ENCODE results near the gene FAM219B. TPM values are rescaled to one million over a fixed set of nuclear protein-coding genes. Genes with fewer than 3 reads are reported as not detected.

The FAM219B gene
- total RNA-seq, result 21.5 and 29.6 TPM in 2 replicates

GRCh38 chr15:74906450-74907162 lies at the start of gene FAM219B:
Gene FAM219B, minus strand, starts transcription at chr15:74906851. Its CDS starts 51 bp downstream, at chr15:74906800.

GRCh38 chr15:74937590-74938371 lies 31.1 kb upstream of the FAM219B start, which contains the start of gene COX5A:
Gene COX5A, minus strand, starts transcription at chr15:74938073. Its CDS starts 59 bp downstream, at chr15:74938014.

GRCh38 chr15:74889883-74890664 lies 16.6 kb downstream of the FAM219B start, which contains the start of gene MPI:
Gene MPI, plus strand, starts transcription at chr15:74890042. Its CDS starts 32 bp downstream, at chr15:74890074.

GRCh38 chr15:74873036-74873755 lies 33.5 kb downstream of the FAM219B start, which contains the start of gene SCAMP2:
Gene SCAMP2, minus strand, starts transcription at chr15:74873365. Its CDS starts 110 bp downstream, at chr15:74873255.

Other genes starting within 250 kb of the FAM219B start
- 10.0 and 12.6 TPM in 2 replicates for gene EDC3, start 210.8 kb downstream of the FAM219B start, total RNA-seq
- 1.0 and 1.9 TPM in 2 replicates for gene CYP1A1, start 181.3 kb downstream of the FAM219B start, total RNA-seq
- not detected in 2 replicates for gene CYP1A2, start 158.0 kb downstream of the FAM219B start, total RNA-seq
- gene CSK, start 124.8 kb downstream of the FAM219B start, total RNA-seq, result 29.5 and 31.6 TPM in 2 replicates
- gene LMAN1L, start 94.0 kb downstream of the FAM219B start, total RNA-seq, result not detected in 2 replicates
- gene CPLX3, start 80.2 kb downstream of the FAM219B start, total RNA-seq, result not detected in 2 replicates
- 17.4 and 18.7 TPM in 2 replicates for gene ULK3, start 63.7 kb downstream of the FAM219B start, total RNA-seq
- 33.7 and 51.1 TPM in 2 replicates for gene SCAMP2, start 33.5 kb downstream of the FAM219B start, total RNA-seq
- 41.4 and 53.0 TPM in 2 replicates for gene MPI, start 16.8 kb downstream of the FAM219B start, total RNA-seq
- 129 and 180 TPM in 2 replicates for gene COX5A, start 31.2 kb upstream of the FAM219B start, total RNA-seq
- gene RPP25, start 49.9 kb upstream of the FAM219B start, total RNA-seq, result 1.6 and 3.7 TPM in 2 replicates
- gene SCAMP5, start 88.7 kb upstream of the FAM219B start, total RNA-seq, result under 0.01 TPM in 1 of 2 replicates, not detected in the other
- 10.5 and 30.1 TPM in 2 replicates for gene PPCDC, start 116.7 kb upstream of the FAM219B start, total RNA-seq

Data from hair follicular keratinocyte (primary cell).